Measurements from ENCODE around the gene OR10D3. TPM values are rescaled to one million over a fixed set of nuclear protein-coding genes. Genes with fewer than 3 reads are reported as not detected.

OR10D3 gene
- total RNA-seq, 1 experiment from 2014 or later: 0.15 TPM

GRCh38 chr11:124210421-124210820 is 27.3 kb downstream of the OR10D3 start:
- Histone ChIP-seq H3K4me3 (ENCODE audit: low read length) (no peak overlapping the region), H3K4me2 (ENCODE audit: low read length) (no peak overlapping the region), H3K9me2 (replicated peaks; ENCODE audit: low read length) (no peaks in the 10 kb centered on the region), H3K27ac (ENCODE audit: low read length) (no peak overlapping the region), H4K20me1 (ENCODE audit: low read length) (no peaks in the 10 kb centered on the region), H3F3A (ENCODE audit: low read length, unreplicated experiment) (no peaks in the 10 kb centered on the region), H3K36me3 (ENCODE audit: low read depth, low read length) (no peaks in the 10 kb centered on the region), H2AFZ (ENCODE audit: low read length) (no peak overlapping the region), H3K9me3 (ENCODE audit: low read length) (no peaks in the 10 kb centered on the region), H3K79me2 (ENCODE audit: low read length) (no peaks in the 10 kb centered on the region), H3K27me3 (ENCODE audit: low read length) (peaks cover 11% of the 10 kb centered on the region; the same call in 1 of the 2 replicates), H3K9ac (ENCODE audit: low read length) (no peak overlapping the region), H3K4me1 (ENCODE audit: insufficient read depth, low read length) (no peaks in the 10 kb centered on the region)
- no TSS peak for BruUV-seq (replicated peaks)
- ATAC-seq: no peak
- TF ChIP-seq EZH2 (IDR thresholded peaks at IDR 0.05; ENCODE audit: low read length, unreplicated experiment): no peak
- TF ChIP-seq CTCF (conservative IDR thresholded peaks at IDR 0.05; ENCODE audit: low read depth, low read length): no peak
- no peak for TF ChIP-seq EZH2phosphoT487 (IDR thresholded peaks at IDR 0.05; ENCODE audit: borderline replicate concordance, low read length)
- CTCF ChIA-PET: no interaction called here
- intact Hi-C loops (cut with micrococcal nuclease): no loop called here
- no peak for DNase-seq
- POLR2A ChIA-PET (ENCODE audit: unreplicated experiment): no interaction called here

GRCh38 chr11:124211321-124211720 is 28.2 kb downstream of the OR10D3 start:
- H3K27ac ChIP-seq (ENCODE audit: low read length): no peak overlapping the region
- BruUV-seq (replicated peaks): no TSS peak
- no peaks in the 10 kb centered on the region for H3F3A ChIP-seq (ENCODE audit: low read length, unreplicated experiment)
- no peak overlapping the region for H3K4me2 ChIP-seq (ENCODE audit: low read length)
- no peak for ATAC-seq
- no peaks in the 10 kb centered on the region for H3K79me2 ChIP-seq (ENCODE audit: low read length)
- DNase-seq: no peak
- H3K27me3 ChIP-seq (ENCODE audit: low read length): peaks cover 4% of the 10 kb centered on the region; the same call in 1 of the 2 replicates
- H2AFZ ChIP-seq (ENCODE audit: low read length): no peak overlapping the region
- no peaks in the 10 kb centered on the region for H3K4me1 ChIP-seq (ENCODE audit: insufficient read depth, low read length)
- TF ChIP-seq EZH2phosphoT487 (IDR thresholded peaks at IDR 0.05; ENCODE audit: borderline replicate concordance, low read length): no peak
- TF ChIP-seq CTCF (conservative IDR thresholded peaks at IDR 0.05; ENCODE audit: low read depth, low read length): no peak
- no peak for TF ChIP-seq EZH2 (IDR thresholded peaks at IDR 0.05; ENCODE audit: low read length, unreplicated experiment)
- H3K9me3 ChIP-seq (ENCODE audit: low read length): no peaks in the 10 kb centered on the region
- no peaks in the 10 kb centered on the region for H3K9me2 ChIP-seq (replicated peaks; ENCODE audit: low read length)
- ChIA-PET CTCF (no interaction called here), POLR2A (ENCODE audit: unreplicated experiment) (no interaction called here)
- no peaks in the 10 kb centered on the region for H3K36me3 ChIP-seq (ENCODE audit: low read depth, low read length)
- H4K20me1 ChIP-seq (ENCODE audit: low read length): no peaks in the 10 kb centered on the region
- intact Hi-C loops (cut with micrococcal nuclease): no loop called here
- no peak overlapping the region for H3K4me3 ChIP-seq (ENCODE audit: low read length)
- H3K9ac ChIP-seq (ENCODE audit: low read length): no peak overlapping the region

- ATAC-seq (no peak), DNase-seq (no peak)
- Histone ChIP-seq H3F3A (ENCODE audit: low read length, unreplicated experiment) (no peaks in the 10 kb centered on the region), H3K79me2 (ENCODE audit: low read length) (no peaks in the 10 kb centered on the region), H3K4me3 (ENCODE audit: low read length) (no peak overlapping the region), H3K4me1 (ENCODE audit: insufficient read depth, low read length) (no peaks in the 10 kb centered on the region), H3K9me2 (replicated peaks; ENCODE audit: low read length) (no peaks in the 10 kb centered on the region), H3K27me3 (ENCODE audit: low read length) (no peaks in the 10 kb centered on the region), H3K27ac (ENCODE audit: low read length) (no peak overlapping the region), H4K20me1 (ENCODE audit: low read length) (no peaks in the 10 kb centered on the region), H3K9ac (ENCODE audit: low read length) (no peak overlapping the region), H3K4me2 (ENCODE audit: low read length) (no peak overlapping the region), H2AFZ (ENCODE audit: low read length) (no peak overlapping the region), H3K9me3 (ENCODE audit: low read length) (no peaks in the 10 kb centered on the region), H3K36me3 (ENCODE audit: low read depth, low read length) (no peaks in the 10 kb centered on the region)
- ChIA-PET POLR2A (ENCODE audit: unreplicated experiment) (no interaction called here), CTCF (no interaction called here)
- intact Hi-C loops (cut with micrococcal nuclease): no loop called here
- BruUV-seq (replicated peaks): no TSS peak
- TF ChIP-seq CTCF (conservative IDR thresholded peaks at IDR 0.05; ENCODE audit: low read depth, low read length): no peak
- no peak for TF ChIP-seq EZH2 (IDR thresholded peaks at IDR 0.05; ENCODE audit: low read length, unreplicated experiment)
- TF ChIP-seq EZH2phosphoT487 (IDR thresholded peaks at IDR 0.05; ENCODE audit: borderline replicate concordance, low read length): no peak
These were observed 30.9 kb downstream of the OR10D3 start for GRCh38 chr11:124214027-124214426.
